Heart right ventricle (tissue), 16 donors: ENCODE data around the gene CAPN5. TPM values are rescaled to one million over a fixed set of nuclear protein-coding genes. Genes with fewer than 3 reads are reported as not detected.

Experiments
- ATAC-seq, 8 donors: fragments of 200-7000 bp; cut with Tn5 transposase; one replicate each; pipeline ENCODE4 v1.9.1; 2020; ENCODE audit warnings: mild to moderate bottlenecking in 8 of 8, moderate library complexity in 8 of 8, moderate number of reproducible peaks in 1 of 8
- DNase-seq, 2 donors: peaks; one replicate each; pipeline ENCODE4 v3.0.0-alpha.2; 2020
- H3K27ac ChIP-seq, 10 donors: fragments of 200-600 bp; sonication (generic) in 2 of 10; one replicate each; pipeline versions ENCODE4 v1.5.0 to v1.8.0; 2020 to 2022; ENCODE audit warnings: mild to moderate bottlenecking in 3 of 10
- H3K27me3 ChIP-seq, 7 donors: fragments of 200-600 bp; one replicate each; pipeline ENCODE4 v1.8.0; 2021 to 2022; ENCODE audit warnings: mild to moderate bottlenecking in 2 of 7
- H3K36me3 ChIP-seq, 9 donors: fragments of 200-600 bp; sonication (generic) in 1 of 9; one replicate each; pipeline versions ENCODE4 v1.5.0 to v1.8.0; 2020 to 2022; ENCODE audit warnings: mild to moderate bottlenecking in 2 of 9
- H3K4me1 ChIP-seq, 9 donors: fragments of 200-600 bp; sonication (generic) in 1 of 9; one replicate each; pipeline versions ENCODE4 v1.5.0 to v1.8.0; 2020 to 2022; ENCODE audit warnings: mild to moderate bottlenecking in 4 of 9
- H3K4me3 ChIP-seq, 10 donors: fragments of 200-600 bp; sonication (generic) in 2 of 10; one replicate each; pipeline versions ENCODE4 v1.5.0 to v1.8.0; 2020 to 2022; ENCODE audit warnings: mild to moderate bottlenecking in 7 of 10, moderate library complexity in 2 of 10
- H3K9me3 ChIP-seq, 11 donors: fragments of 200-600 bp in 10 of 11; sonication (generic) in 2 of 11; one replicate each; pipeline versions ENCODE4 v1.5.0 to v1.8.0; 2013 to 2022; ENCODE audit warnings: mild to moderate bottlenecking in 2 of 11, control low read depth in 1 of 11, moderate library complexity in 1 of 11
- CTCF ChIP-seq, 9 donors: fragments of 200-600 bp; sonication (generic) in 2 of 9; IDR thresholded peaks; one replicate each; pipeline versions ENCODE4 v1.5.0 to v1.8.0; 2021 to 2022; ENCODE audit warnings: antibody characterized with exemption in 9 of 9, mild to moderate bottlenecking in 5 of 9, moderate library complexity in 1 of 9
- WGBS, 2 donors: extraction: QIAGEN DNeasy Blood & Tissue Kit; methylation state at CpG; one replicate each; pipeline ENCODE4 v1.1.7; 2013; ENCODE audit warnings: inconsistent platforms in 1 of 2; 5-methylcytosine and 5-hydroxymethylcytosine counted together
- intact Hi-C, 10 donors: fragments of 100-400 bp; cut with DNase I; formaldehyde crosslinking; loops; one replicate each; pipeline versions ENCODE4 v1.11.1 to v1.14.2; 2022
- polyA plus RNA-seq, 2 donors: library from polyadenylated mRNA; stranded (reverse); fragments of 200-250 nt; gene quantifications; one replicate each; pipeline ENCODE4 v1.2.3, GENCODE V29; 2013
- total RNA-seq, 10 donors: library from RNA; stranded (reverse); fragmentation: NEBNext Ultra II Directional in 3 of 10; extraction: Animal tissue kit (Norgen Biotek cat#: 25700) in 3 of 10; gene quantifications; one replicate each; pipeline versions ENCODE4 v1.2.1 to v1.2.4, GENCODE V29; 2021 to 2023
- donor health status: Arrhythmogenic right ventricular cardiomyopathy.
- donor health status: ischemic (EF 13 %, LVEDD 7.1; RV severe dilation, severe dysfunction).
- donor health status: healthy with polysubstance abuse.
- donor health status: DM: no; HTN: yes; CAD: no.
- donor health status: DM: no; HTN: no; CAD: no.
- donor health status: ischemic (EF 25% LVEDD 6.9; RV normal size, moderate dysfunction).
- donor health status: ischemic (EF 25% LVEDD 5.7; RV mildly dilated, moderate dysfunction).
- donor health status: healthy.
- donor health status: DM: yes; HTN: yes; CAD: no.
- donor health status: Ischemic cardiomyopathy.
- donor health status: ischemic (EF 35%, LVEDD 5.7; RV mildly dilated, moderate dysfunction).
- donor health status: nonischemic (EF 11% LVEDD 7.7; RV severe dilation, severe dysfunction).
- donor health status: DM: yes; HTN: yes; CAD: no.
- donor health status: PGD.
- donor health status: ischemic (EF 29% LVEDD 5.4; RV normal size, mild dysfunction).
- donor health status: nonischemic (EF 23%, LVEDD 6.1; RV moderate dilation, normal function).

Gene CAPN5
- total and polyA plus RNA-seq, 12 donors: 1.8 to 3.6 (median 2.6) TPM

DNA sequence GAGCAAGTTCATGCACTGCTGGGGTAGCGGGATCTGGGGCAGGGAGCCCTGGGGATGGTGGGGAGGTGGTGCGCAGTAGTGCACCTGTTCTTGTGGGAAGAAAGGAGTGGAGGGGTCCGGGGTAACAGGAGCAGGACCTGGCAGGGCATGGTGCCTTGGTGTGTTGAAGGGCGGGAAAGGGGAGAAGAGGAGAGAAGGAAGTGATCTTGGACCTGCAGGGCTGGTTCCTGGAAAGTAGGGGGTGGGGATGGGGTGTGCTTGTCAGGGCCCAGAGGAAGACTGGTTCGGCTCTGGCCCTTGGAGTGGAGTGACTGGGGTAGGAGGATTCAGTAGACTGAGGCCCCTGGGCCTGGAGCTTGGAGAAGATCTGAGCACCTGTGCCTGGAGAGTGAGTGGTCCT lies 10.9 kb upstream of the CAPN5 start:
- 86 to 96% methylated on average over 5 of the region's 5 CpGs for WGBS, 2 donors
- no peak overlapping the region for H3K4me3 ChIP-seq
- no peaks in the 10 kb centered on the region for H3K36me3 ChIP-seq
- no peaks in the 10 kb centered on the region for H3K4me1 ChIP-seq
- intact Hi-C loops: loop anchor here in 1 of 10 donors (10.0 kb wide), 1 partner anchor 129 kb away; no protein-coding TSS in a partner anchor
- H3K27me3 ChIP-seq: no peaks in the 10 kb centered on the region
- DNase-seq (no peak), ATAC-seq (no peak)
- TF ChIP-seq CTCF (IDR thresholded peaks at IDR 0.05): no peak
- peaks cover 0 to 24% (median 12%) of the 10 kb centered on the region in 11 donors for H3K9me3 ChIP-seq
- no peak overlapping the region for H3K27ac ChIP-seq

GRCh38 chr11:77056814-77057402 lies 9.9 kb upstream of the CAPN5 start:
- DNase-seq (no peak), ATAC-seq (no peak)
- Histone ChIP-seq H3K27me3 (no peaks in the 10 kb centered on the region), H3K4me3 (no peak overlapping the region), H3K4me1 (no peaks in the 10 kb centered on the region), H3K27ac (no peak overlapping the region), H3K9me3 (peaks cover 0 to 31% (median 15%) of the 10 kb centered on the region in 11 donors), H3K36me3 (no peaks in the 10 kb centered on the region)
- WGBS, 2 donors: 76% methylated on average over 3 of the region's 3 CpGs
- intact Hi-C loops: loop anchor here in 1 of 10 donors (10.0 kb wide), 1 partner anchor 128 kb away; no protein-coding TSS in a partner anchor
- TF ChIP-seq CTCF (IDR thresholded peaks at IDR 0.05): no peak

DNA sequence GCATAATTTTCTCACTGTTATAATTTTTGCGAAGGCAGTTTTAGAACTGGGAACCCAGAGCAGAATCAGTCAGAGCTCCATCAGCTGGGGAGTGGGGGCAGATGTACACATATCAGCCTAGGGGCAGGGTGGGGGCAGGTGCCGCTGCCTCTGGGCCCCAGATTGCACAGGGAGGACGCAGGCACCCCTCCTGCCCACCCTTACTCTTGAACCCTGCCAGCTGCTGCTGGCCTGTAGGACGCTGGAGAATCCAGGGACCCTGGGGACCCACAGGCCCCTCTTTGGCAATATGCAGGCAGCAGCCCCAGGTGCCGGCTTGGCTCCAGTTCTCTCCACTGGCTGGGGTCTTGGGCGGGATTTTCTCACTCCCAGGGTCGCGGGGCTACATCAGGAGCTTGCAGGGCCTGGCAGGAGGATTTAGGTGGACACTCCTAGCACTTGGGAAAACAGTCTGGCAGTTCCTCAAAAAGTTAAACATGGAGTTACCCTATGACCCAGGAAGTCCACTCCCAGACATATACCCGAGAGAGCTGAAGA lies 8.8 kb upstream of the CAPN5 start:
- Histone ChIP-seq H3K9me3 (peaks cover 0 to 33% (median 15%) of the 10 kb centered on the region in 11 donors), H3K36me3 (no peaks in the 10 kb centered on the region), H3K27ac (no peak overlapping the region), H3K4me1 (no peaks in the 10 kb centered on the region), H3K4me3 (no peak overlapping the region), H3K27me3 (no peaks in the 10 kb centered on the region)
- TF ChIP-seq CTCF (IDR thresholded peaks at IDR 0.05): no peak
- no peak for ATAC-seq
- no peak for DNase-seq
- 67 to 73% methylated on average over 9 of the region's 9 CpGs for WGBS, 2 donors
- intact Hi-C loops: loop anchor here in 1 of 10 donors (10.0 kb wide), 1 partner anchor 127 kb away; no protein-coding TSS in a partner anchor

GRCh38 chr11:77058900-77059299 lies 7.9 kb upstream of the CAPN5 start:
- Histone ChIP-seq H3K27ac (no peak overlapping the region), H3K9me3 (peaks cover 0 to 33% (median 15%) of the 10 kb centered on the region in 11 donors), H3K36me3 (no peaks in the 10 kb centered on the region), H3K4me1 (no peaks in the 10 kb centered on the region), H3K27me3 (no peaks in the 10 kb centered on the region), H3K4me3 (no peak overlapping the region)
- no peak for DNase-seq
- no peak for TF ChIP-seq CTCF (IDR thresholded peaks at IDR 0.05)
- intact Hi-C loops: loop anchor here in 1 of 10 donors (10.0 kb wide), 1 partner anchor 126 kb away; no protein-coding TSS in a partner anchor
- ATAC-seq: no peak
- 82 to 98% methylated on average over 2 of the region's 2 CpGs for WGBS, 2 donors
